Neural crest cell (in vitro differentiated cells): ENCODE data around the gene ERMP1. TPM values are rescaled to one million over a fixed set of nuclear protein-coding genes. Genes with fewer than 3 reads are reported as not detected.

Source experiments
- DNase-seq: peaks from one replicate; pipeline ENCODE4 v3.0.0; 2021; ENCODE audit warnings: low read depth, mixed read lengths, low spot score
- H3K27ac Mint-ChIP-seq: one replicate; pipeline ENCODE4 v1.8.0; 2021; ENCODE audit warnings: mild to moderate bottlenecking, mixed read lengths; ENCODE audit not compliant: unreplicated experiment
- H3K27me3 Mint-ChIP-seq: 2 replicates; pipeline ENCODE4 v1.8.0; 2021; ENCODE audit warnings: low read depth, mild to moderate bottlenecking, mixed read lengths
- H3K36me3 Mint-ChIP-seq: 2 replicates; pipeline ENCODE4 v1.8.0; 2021; ENCODE audit warnings: low read depth, mild to moderate bottlenecking, mixed read lengths
- H3K4me1 Mint-ChIP-seq: 2 replicates; pipeline ENCODE4 v1.8.0; 2021; ENCODE audit warnings: mixed read lengths
- H3K4me3 Mint-ChIP-seq: one replicate; pipeline ENCODE4 v1.8.0; 2021; ENCODE audit warnings: mild to moderate bottlenecking, mixed read lengths
- H3K9me3 Mint-ChIP-seq: 2 replicates; pipeline ENCODE4 v1.8.0; 2021; ENCODE audit warnings: mixed read lengths
- CTCF ChIP-seq: fragments of 200-600 bp; sonication (generic); conservative IDR thresholded peaks from 2 replicates; pipeline ENCODE4 v1.5.0; 2021; ENCODE audit warnings: antibody characterized with exemption, mild to moderate bottlenecking
- total RNA-seq: library from RNA; stranded (reverse); gene quantifications from 2 replicates; pipeline ENCODE4 v1.2.1, GENCODE V29; 2021

Gene ERMP1
- total RNA-seq, 1 donor from 2014 or later = 5.9 TPM

GRCh38 chr9:5845157-5845531 is 12.2 kb upstream of the ERMP1 start:
- Mint-ChIP-seq H3K27ac (no peak overlapping the region), H3K9me3 (no peaks in the 10 kb centered on the region), H3K4me3 (no peak overlapping the region), H3K4me1 (peaks cover 15% of the 10 kb centered on the region), H3K27me3 (no peaks in the 10 kb centered on the region), H3K36me3 (peaks cover 2% of the 10 kb centered on the region)
- DNase-seq = no peak
- TF ChIP-seq CTCF = no peak

- no peak for DNase-seq
- Mint-ChIP-seq H3K27ac (peak overlapping the region; percentile 85), H3K27me3 (no peaks in the 10 kb centered on the region), H3K9me3 (no peaks in the 10 kb centered on the region), H3K4me3 (no peak overlapping the region), H3K4me1 (peaks cover 15% of the 10 kb centered on the region), H3K36me3 (peaks cover 2% of the 10 kb centered on the region)
- TF ChIP-seq CTCF = no peak
Observed at GRCh38 chr9:5843794-5844471, 11.0 kb upstream of the ERMP1 start.

GRCh38 chr9:5842929-5843793 is 10.2 kb upstream of the ERMP1 start:
- Mint-ChIP-seq H3K9me3 (no peaks in the 10 kb centered on the region), H3K27me3 (no peaks in the 10 kb centered on the region), H3K36me3 (peaks cover 2% of the 10 kb centered on the region), H3K4me3 (no peak overlapping the region), H3K27ac (peak overlapping the region; percentile 85), H3K4me1 (peaks cover 15% of the 10 kb centered on the region)
- no peak for TF ChIP-seq CTCF
- DNase-seq = no peak

GRCh38 chr9:5841771-5842573 is 9.1 kb upstream of the ERMP1 start:
- Mint-ChIP-seq H3K4me1 (peaks cover 15% of the 10 kb centered on the region), H3K36me3 (peaks cover 2% of the 10 kb centered on the region), H3K27me3 (no peaks in the 10 kb centered on the region), H3K4me3 (no peak overlapping the region), H3K27ac (no peak overlapping the region), H3K9me3 (no peaks in the 10 kb centered on the region)
- DNase-seq = no peak
- TF ChIP-seq CTCF = no peak

- H3K9me3 Mint-ChIP-seq = no peaks in the 10 kb centered on the region
- H3K27me3 Mint-ChIP-seq = no peaks in the 10 kb centered on the region
- peaks cover 2% of the 10 kb centered on the region for H3K36me3 Mint-ChIP-seq
- H3K4me1 Mint-ChIP-seq = peaks cover 15% of the 10 kb centered on the region
- no peak for DNase-seq
- H3K4me3 Mint-ChIP-seq = no peak overlapping the region
- H3K27ac Mint-ChIP-seq = no peak overlapping the region
- no peak for TF ChIP-seq CTCF
Observed at GRCh38 chr9:5840788-5841187, 7.9 kb upstream of the ERMP1 start.
